GM23338 (cell line): ENCODE measurements around the gene OXGR1. TPM values are rescaled to one million over a fixed set of nuclear protein-coding genes. Genes with fewer than 3 reads are reported as not detected.

Experiments
- ATAC-seq: fragments of 200-7000 bp; cut with Tn5 transposase; 3 replicates; pipeline ENCODE4 v1.9.1; 2020
- DNase-seq: peaks from one replicate; pipeline ENCODE4 v3.0.0-alpha.2; 2015; ENCODE audit warnings: low spot score
- H2AFZ ChIP-seq: fragments of 200-600 bp; sonication (generic); 2 replicates; pipeline ENCODE4 v1.8.0; 2016; ENCODE audit warnings: antibody characterized with exemption, mild to moderate bottlenecking, moderate library complexity
- H3F3A ChIP-seq: fragments of 200-600 bp; sonication (generic); replicated peaks from 2 replicates; pipeline ENCODE4 v1.8.0; 2017; ENCODE audit warnings: antibody characterized with exemption, mixed run types, low read depth
- H3K27ac ChIP-seq: fragments of 200-600 bp; sonication (generic); 2 replicates; pipeline ENCODE4 v1.6.1; 2016; ENCODE audit warnings: low read depth
- H3K27me3 ChIP-seq: fragments of 200-600 bp; sonication (generic); 2 replicates; pipeline ENCODE4 v1.8.0; 2016; ENCODE audit warnings: mild to moderate bottlenecking, mixed run types, moderate library complexity; ENCODE audit not compliant: insufficient read depth
- H3K36me3 ChIP-seq: fragments of 200-600 bp; sonication (generic); 2 replicates; pipeline ENCODE4 v1.8.0; 2016; ENCODE audit warnings: mild to moderate bottlenecking; ENCODE audit not compliant: insufficient read depth
- H3K4me1 ChIP-seq: fragments of 200-600 bp; sonication (generic); 2 replicates; pipeline ENCODE4 v1.8.0; 2016; ENCODE audit warnings: mild to moderate bottlenecking, moderate library complexity; ENCODE audit not compliant: insufficient read depth
- H3K4me2 ChIP-seq: fragments of 200-600 bp; sonication (generic); 2 replicates; pipeline ENCODE4 v1.7.1; 2017; ENCODE audit warnings: mixed run types
- H3K4me3 ChIP-seq: fragments of 200-600 bp; sonication (generic); 2 replicates; pipeline ENCODE4 v1.6.1; 2016; ENCODE audit warnings: mixed run types
- H3K79me2 ChIP-seq: fragments of 200-600 bp; sonication (generic); replicated peaks from 2 replicates; pipeline ENCODE4 v1.8.0; 2017; ENCODE audit warnings: mild to moderate bottlenecking; ENCODE audit not compliant: insufficient read depth
- H3K9me2 ChIP-seq: fragments of 200-600 bp; sonication (generic); 2 replicates; pipeline ENCODE4 v1.8.0; 2017; ENCODE audit not compliant: insufficient read depth
- H4K20me1 ChIP-seq: fragments of 200-600 bp; sonication (generic); replicated peaks from 2 replicates; pipeline ENCODE4 v1.8.0; 2017; ENCODE audit warnings: mild to moderate bottlenecking; ENCODE audit not compliant: insufficient read depth
- H3K27ac Mint-ChIP-seq: 2 replicates; pipeline ENCODE4 v1.8.0; 2020; ENCODE audit warnings: inconsistent platforms, mild to moderate bottlenecking, moderate library complexity, mixed read lengths
- H3K27me3 Mint-ChIP-seq: 3 replicates; pipeline ENCODE4 v1.8.0; 2022; ENCODE audit warnings: low read depth, mild to moderate bottlenecking, moderate library complexity, mixed read lengths, inconsistent platforms; ENCODE audit not compliant: insufficient read depth, poor library complexity
- H3K36me3 Mint-ChIP-seq: 3 replicates; pipeline ENCODE4 v1.8.0; 2021; ENCODE audit warnings: low read depth, mild to moderate bottlenecking, inconsistent platforms, moderate library complexity, mixed read lengths
- H3K4me1 Mint-ChIP-seq: 3 replicates; pipeline ENCODE4 v1.8.0; 2020; ENCODE audit warnings: mild to moderate bottlenecking, inconsistent platforms, mixed read lengths
- H3K4me3 Mint-ChIP-seq: 3 replicates; pipeline ENCODE4 v1.8.0; 2021; ENCODE audit warnings: moderate library complexity, mild to moderate bottlenecking, inconsistent platforms, mixed read lengths
- H3K9me3 Mint-ChIP-seq: 3 replicates; pipeline ENCODE4 v1.8.0; 2020; ENCODE audit warnings: moderate library complexity, mild to moderate bottlenecking, inconsistent platforms, mixed read lengths
- CREB1 ChIP-seq: fragments of 250-450 bp; sonication (Bioruptor Pico); IDR thresholded peaks from 2 replicates; pipeline ENCODE4 v1.5.0; 2020; ENCODE audit warnings: low read depth, mild to moderate bottlenecking, moderate library complexity
- ETS1 ChIP-seq: IDR thresholded peaks from 2 replicates; pipeline ENCODE4 v1.6.1; 2016; ENCODE audit warnings: antibody characterized with exemption
- EZH2 ChIP-seq: fragments of 200-600 bp; sonication (generic); IDR thresholded peaks from one replicate; pipeline ENCODE4 v1.8.0; 2017; ENCODE audit warnings: antibody characterized with exemption, mild to moderate bottlenecking, low read depth; ENCODE audit not compliant: unreplicated experiment
- EZH2phosphoT487 ChIP-seq: fragments of 200-600 bp; sonication (generic); IDR thresholded peaks from one replicate; pipeline ENCODE4 v1.8.1; 2018; ENCODE audit warnings: antibody characterized with exemption; ENCODE audit not compliant: unreplicated experiment
- JUNB ChIP-seq: IDR thresholded peaks from one replicate; pipeline ENCODE4 v1.6.1; 2016; ENCODE audit warnings: antibody characterized with exemption; ENCODE audit not compliant: unreplicated experiment
- NANOG ChIP-seq: IDR thresholded peaks from 2 replicates; pipeline ENCODE4 v1.6.1; 2016; ENCODE audit warnings: antibody characterized with exemption, borderline replicate concordance
- POLR2AphosphoS5 ChIP-seq: IDR thresholded peaks from 2 replicates; pipeline ENCODE4 v1.6.1; 2016; ENCODE audit warnings: antibody characterized with exemption, low read depth
- STAT1 ChIP-seq: IDR thresholded peaks from one replicate; pipeline ENCODE4 v1.6.1; 2016; ENCODE audit warnings: antibody characterized with exemption; ENCODE audit not compliant: unreplicated experiment
- ZNF114 ChIP-seq: fragments of 250-450 bp; sonication (Bioruptor Pico); IDR thresholded peaks from 2 replicates; pipeline ENCODE4 v1.5.0; 2020; ENCODE audit warnings: mild to moderate bottlenecking, moderate library complexity
- ZNF331 ChIP-seq: fragments of 250-450 bp; sonication (Bioruptor Pico); IDR thresholded peaks from 2 replicates; pipeline ENCODE4 v1.5.0; 2020; ENCODE audit warnings: low read depth, mild to moderate bottlenecking, moderate library complexity
- ZNF462 ChIP-seq: fragments of 250-450 bp; sonication (Bioruptor Pico); IDR thresholded peaks from 2 replicates; pipeline ENCODE4 v1.5.0; 2020; ENCODE audit warnings: mild to moderate bottlenecking, moderate library complexity
- polyA plus RNA-seq: library from polyadenylated mRNA; unstranded; fragments of >200 nt; fragmentation: Nextera tagmentation; extraction: Ambion mirVana; gene quantifications from 2 replicates; pipeline ENCODE4 v1.2.1, GENCODE V29; 2016
- total RNA-seq: library from RNA; depleted of rRNA; stranded (reverse); fragments of >200 nt; shearing (Covaris generic); gene quantifications from 2 replicates; pipeline ENCODE4 v1.2.3, GENCODE V29; 2014
- TF ChIP-seq, protein P1 (sequence below): IDR thresholded peaks from one replicate; pipeline ENCODE4 v1.6.1; 2018; ENCODE audit warnings: antibody characterized with exemption; ENCODE audit not compliant: unreplicated experiment
- TF ChIP-seq, protein P2 (sequence below), 2 experiments: fragments of 200-600 bp in 1 of 2; sonication (generic) in 1 of 2; conservative IDR thresholded peaks; 2 replicates each; pipeline versions ENCODE4 v1.5.1 to v1.6.1; 2016 to 2017; ENCODE audit warnings: antibody characterized with exemption in 2 of 2, low read depth in 2 of 2, mild to moderate bottlenecking in 2 of 2, moderate library complexity in 1 of 2

OXGR1 gene
- total and polyA plus RNA-seq, 2 experiments from 2014 or later = 0.29 to 0.80 TPM

DNA sequence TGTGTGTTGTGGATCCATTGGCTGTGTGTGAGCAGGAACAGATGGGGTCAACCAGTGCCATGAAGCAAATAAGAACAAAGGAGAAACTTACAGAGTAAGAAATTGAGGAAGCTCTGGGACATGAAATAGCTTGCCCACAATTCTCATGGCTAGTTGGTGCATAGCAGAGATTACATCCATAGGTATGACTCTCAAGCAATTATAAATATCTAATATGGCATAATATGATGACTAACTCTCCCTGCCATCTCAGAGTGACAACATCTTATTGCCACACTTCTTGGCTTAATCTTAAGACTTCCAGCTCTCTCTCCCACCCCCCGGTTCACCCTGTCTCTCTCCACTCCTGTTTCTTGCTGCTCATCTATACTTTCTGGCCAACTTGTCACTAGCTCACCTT, 53.3 kb downstream of the OXGR1 start:
- Histone ChIP-seq H4K20me1 (no peaks in the 10 kb centered on the region), H2AFZ (peak overlapping the region; percentile 74; the same call in 1 of the 2 replicates), H3K36me3 (no peaks in the 10 kb centered on the region), H3K79me2 (no peaks in the 10 kb centered on the region), H3K27me3 (no peaks in the 10 kb centered on the region), H3K9me2 (no peaks in the 10 kb centered on the region), H3K4me3 (no peak overlapping the region), H3K27ac (no peak overlapping the region), H3K4me1 (no peaks in the 10 kb centered on the region), H3F3A (no peaks in the 10 kb centered on the region), H3K4me2 (no peak overlapping the region)
- Mint-ChIP-seq H3K27me3 (peaks cover 5% of the 10 kb centered on the region), H3K27ac (no peak overlapping the region), H3K9me3 (no peaks in the 10 kb centered on the region), H3K4me1 (peaks cover 5% of the 10 kb centered on the region; the same call in 2 of the 3 replicates), H3K36me3 (no peaks in the 10 kb centered on the region), H3K4me3 (no peak overlapping the region)
- TF ChIP-seq ZNF331 (CRISPR knock-in tag) = no peak
- no peak for TF ChIP-seq EZH2phosphoT487
- TF ChIP-seq, protein P1, sequence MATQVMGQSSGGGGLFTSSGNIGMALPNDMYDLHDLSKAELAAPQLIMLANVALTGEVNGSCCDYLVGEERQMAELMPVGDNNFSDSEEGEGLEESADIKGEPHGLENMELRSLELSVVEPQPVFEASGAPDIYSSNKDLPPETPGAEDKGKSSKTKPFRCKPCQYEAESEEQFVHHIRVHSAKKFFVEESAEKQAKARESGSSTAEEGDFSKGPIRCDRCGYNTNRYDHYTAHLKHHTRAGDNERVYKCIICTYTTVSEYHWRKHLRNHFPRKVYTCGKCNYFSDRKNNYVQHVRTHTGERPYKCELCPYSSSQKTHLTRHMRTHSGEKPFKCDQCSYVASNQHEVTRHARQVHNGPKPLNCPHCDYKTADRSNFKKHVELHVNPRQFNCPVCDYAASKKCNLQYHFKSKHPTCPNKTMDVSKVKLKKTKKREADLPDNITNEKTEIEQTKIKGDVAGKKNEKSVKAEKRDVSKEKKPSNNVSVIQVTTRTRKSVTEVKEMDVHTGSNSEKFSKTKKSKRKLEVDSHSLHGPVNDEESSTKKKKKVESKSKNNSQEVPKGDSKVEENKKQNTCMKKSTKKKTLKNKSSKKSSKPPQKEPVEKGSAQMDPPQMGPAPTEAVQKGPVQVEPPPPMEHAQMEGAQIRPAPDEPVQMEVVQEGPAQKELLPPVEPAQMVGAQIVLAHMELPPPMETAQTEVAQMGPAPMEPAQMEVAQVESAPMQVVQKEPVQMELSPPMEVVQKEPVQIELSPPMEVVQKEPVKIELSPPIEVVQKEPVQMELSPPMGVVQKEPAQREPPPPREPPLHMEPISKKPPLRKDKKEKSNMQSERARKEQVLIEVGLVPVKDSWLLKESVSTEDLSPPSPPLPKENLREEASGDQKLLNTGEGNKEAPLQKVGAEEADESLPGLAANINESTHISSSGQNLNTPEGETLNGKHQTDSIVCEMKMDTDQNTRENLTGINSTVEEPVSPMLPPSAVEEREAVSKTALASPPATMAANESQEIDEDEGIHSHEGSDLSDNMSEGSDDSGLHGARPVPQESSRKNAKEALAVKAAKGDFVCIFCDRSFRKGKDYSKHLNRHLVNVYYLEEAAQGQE = no peak
- no peak for TF ChIP-seq EZH2
- TF ChIP-seq ZNF462 (CRISPR knock-in tag) = no peak
- TF ChIP-seq, protein P2, sequence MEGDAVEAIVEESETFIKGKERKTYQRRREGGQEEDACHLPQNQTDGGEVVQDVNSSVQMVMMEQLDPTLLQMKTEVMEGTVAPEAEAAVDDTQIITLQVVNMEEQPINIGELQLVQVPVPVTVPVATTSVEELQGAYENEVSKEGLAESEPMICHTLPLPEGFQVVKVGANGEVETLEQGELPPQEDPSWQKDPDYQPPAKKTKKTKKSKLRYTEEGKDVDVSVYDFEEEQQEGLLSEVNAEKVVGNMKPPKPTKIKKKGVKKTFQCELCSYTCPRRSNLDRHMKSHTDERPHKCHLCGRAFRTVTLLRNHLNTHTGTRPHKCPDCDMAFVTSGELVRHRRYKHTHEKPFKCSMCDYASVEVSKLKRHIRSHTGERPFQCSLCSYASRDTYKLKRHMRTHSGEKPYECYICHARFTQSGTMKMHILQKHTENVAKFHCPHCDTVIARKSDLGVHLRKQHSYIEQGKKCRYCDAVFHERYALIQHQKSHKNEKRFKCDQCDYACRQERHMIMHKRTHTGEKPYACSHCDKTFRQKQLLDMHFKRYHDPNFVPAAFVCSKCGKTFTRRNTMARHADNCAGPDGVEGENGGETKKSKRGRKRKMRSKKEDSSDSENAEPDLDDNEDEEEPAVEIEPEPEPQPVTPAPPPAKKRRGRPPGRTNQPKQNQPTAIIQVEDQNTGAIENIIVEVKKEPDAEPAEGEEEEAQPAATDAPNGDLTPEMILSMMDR (conservative IDR thresholded peaks at IDR 0.05; ENCODE audit: low read depth in 2 of 2) = no peak
- no peak for TF ChIP-seq POLR2AphosphoS5
- no peak for TF ChIP-seq ETS1
- TF ChIP-seq JUNB = no peak
- TF ChIP-seq CREB1 = no peak
- no peak for TF ChIP-seq ZNF114 (CRISPR knock-in tag)
- no peak for TF ChIP-seq STAT1
- no peak for TF ChIP-seq NANOG
- ATAC-seq (no peak), DNase-seq (no peak)
